Measurements from ENCODE around the gene PARD6B. TPM values are rescaled to one million over a fixed set of nuclear protein-coding genes. Genes with fewer than 3 reads are reported as not detected.

Gene PARD6B
- total and polyA plus RNA-seq, 2 of the 13 experiments (the other 11 are each of a cell fraction or from before 2014, with no cell fraction given) = 6.9 to 22.2 TPM

- H3K4me3 ChIP-seq (replicated peaks in 1 of 3; ENCODE audit: insufficient read depth in 1 of 3, low read depth in 2 of 3, low read length in 3 of 3) = no peak overlapping the region
- H2AFZ ChIP-seq (ENCODE audit: low read length) = no peak overlapping the region
- no peaks in the 10 kb centered on the region for H3K36me3 ChIP-seq (replicated peaks in 1 of 2; ENCODE audit: control insufficient read depth in 1 of 2, insufficient read depth in 2 of 2, low read length in 2 of 2)
- ChIA-PET CTCF (ENCODE audit: low intra/inter-chr PET ratio, low total read pairs) (no interaction called here), POLR2A (interaction anchor here (1.1 kb wide), 1 partner anchor 30 kb away, joined by 4 read pairs; no protein-coding TSS in a partner anchor)
- no TSS peak for BruUV-seq (replicated peaks)
- no peaks in the 10 kb centered on the region for H3K9me3 ChIP-seq (ENCODE audit: low read length)
- intact Hi-C loops (cut with micrococcal nuclease; ENCODE audit: unreplicated experiment) (no loop called here), in situ Hi-C loops (cut with HindIII; ENCODE audit: extremely low pct_ligation_motif_present, low pct_unique_long_range_greater_than_20kb) (no loop called here)
- no peaks in the 10 kb centered on the region for H4K20me1 ChIP-seq (ENCODE audit: insufficient read depth, low read length)
- no peak for DNase-seq (ENCODE audit: low spot score)
- H3K4me2 ChIP-seq (ENCODE audit: low read depth, low read length) = no peak overlapping the region
- H3K9ac ChIP-seq (ENCODE audit: insufficient read depth, low read depth, low read length) = no peak overlapping the region
- ATAC-seq = no peak
- no peak for FAIRE-seq
- H3K4me1 ChIP-seq (ENCODE audit: insufficient read depth, low read length) = peaks cover 32% of the 10 kb centered on the region
- H3K27me3 ChIP-seq (ENCODE audit: control insufficient read depth in 1 of 2, insufficient read depth in 2 of 2, low read length in 2 of 2) = peaks cover 10 to 32% of the 10 kb centered on the region in 2 experiments
- no peaks in the 10 kb centered on the region for H3K79me2 ChIP-seq (ENCODE audit: insufficient read depth, low read length)
- TF ChIP-seq GATA4 (IDR thresholded peaks at IDR 0.05; ENCODE audit: borderline replicate concordance, low read depth) (no peak), ZNF629 (CRISPR knock-in tag; conservative IDR thresholded peaks at IDR 0.05) (peak; percentile 71)
- 74% methylated on average over 5 of the region's 5 CpGs for WGBS (ENCODE audit: low lambda C conversion rate)
- no peak overlapping the region for H3K27ac ChIP-seq (ENCODE audit: extremely low read length, insufficient read depth, low read length)
These were observed 31.7 kb upstream of the PARD6B start for GRCh38 chr20:50699688-50700087.

GRCh38 chr20:50701041-50701963, 30.1 kb upstream of the PARD6B start:
- peaks cover 23% of the 10 kb centered on the region for H3K4me1 ChIP-seq (ENCODE audit: insufficient read depth, low read length)
- POLR2A ChIA-PET = no interaction called here
- no peak for FAIRE-seq
- CTCF ChIA-PET (ENCODE audit: low intra/inter-chr PET ratio, low total read pairs) = no interaction called here
- peaks cover 8 to 26% of the 10 kb centered on the region in 2 experiments; a peak in 4 of 5 replicates for H3K27me3 ChIP-seq (ENCODE audit: control insufficient read depth in 1 of 2, insufficient read depth in 2 of 2, low read length in 2 of 2)
- H3K4me2 ChIP-seq (ENCODE audit: low read depth, low read length) = no peak overlapping the region; the same call in 1 of the 2 replicates
- DNase-seq (ENCODE audit: low spot score) = peak; percentile 67
- in situ Hi-C loops (cut with HindIII; ENCODE audit: extremely low pct_ligation_motif_present, low pct_unique_long_range_greater_than_20kb) = no loop called here
- H3K36me3 ChIP-seq (replicated peaks in 1 of 2; ENCODE audit: control insufficient read depth in 1 of 2, insufficient read depth in 2 of 2, low read length in 2 of 2) = no peaks in the 10 kb centered on the region
- H3K4me3 ChIP-seq (replicated peaks in 1 of 3; ENCODE audit: insufficient read depth in 1 of 3, low read depth in 2 of 3, low read length in 3 of 3) = no peak overlapping the region
- no peak overlapping the region for H3K9ac ChIP-seq (ENCODE audit: insufficient read depth, low read depth, low read length)
- peak; percentile 31 for ATAC-seq
- no peaks in the 10 kb centered on the region for H3K79me2 ChIP-seq (ENCODE audit: insufficient read depth, low read length)
- no peaks in the 10 kb centered on the region for H4K20me1 ChIP-seq (ENCODE audit: insufficient read depth, low read length)
- H2AFZ ChIP-seq (ENCODE audit: low read length) = no peak overlapping the region
- no peaks in the 10 kb centered on the region for H3K9me3 ChIP-seq (ENCODE audit: low read length)
- H3K27ac ChIP-seq (ENCODE audit: extremely low read length, insufficient read depth, low read length) = no peak overlapping the region
- intact Hi-C loops (cut with micrococcal nuclease; ENCODE audit: unreplicated experiment) = no loop called here
- no TSS peak for BruUV-seq (replicated peaks)
- WGBS (ENCODE audit: low lambda C conversion rate) = 5% methylated on average over 11 of the region's 11 CpGs
- TF ChIP-seq CREB1 (IDR thresholded peaks at IDR 0.05) (no peak), CREB1 (CRISPR knock-in tag; IDR thresholded peaks at IDR 0.05) (no peak), XRCC5 (optimal IDR thresholded peaks at IDR 0.05; ENCODE audit: low read length) (peak; percentile 48), FOXP1 (IDR thresholded peaks at IDR 0.05) (no peak), FOXP1 (CRISPR knock-in tag; IDR thresholded peaks at IDR 0.05) (peak; percentile 47; the same call in 1 of the 2 replicates), SOX13 (IDR thresholded peaks at IDR 0.05) (no peak), SOX13 (CRISPR knock-in tag; conservative IDR thresholded peaks at IDR 0.05 in 1 of 2, IDR thresholded peaks at IDR 0.05 in 1 of 2) (peak in 1 of 2 experiments; percentile 31; a peak in 1 of 4 replicates), NPAS2 (CRISPR knock-in tag; IDR thresholded peaks at IDR 0.05; ENCODE audit: borderline replicate concordance) (no peak), ZNF263 (CRISPR knock-in tag; IDR thresholded peaks at IDR 0.05) (0 out of 2 replicates have a peak, but pooled peaks have one; percentile 12), ZNF225 (CRISPR knock-in tag; IDR thresholded peaks at IDR 0.05) (no peak), ZFP36L1 (CRISPR knock-in tag; IDR thresholded peaks at IDR 0.05) (no peak), FOXP4 (CRISPR knock-in tag; IDR thresholded peaks at IDR 0.05) (peak; percentile 40; the same call in 1 of the 2 replicates), PATZ1 (CRISPR knock-in tag; IDR thresholded peaks at IDR 0.05) (peak; percentile 49; the same call in 1 of the 2 replicates)

Data from HepG2 (cell line).